GM23338 (cell line): ENCODE data around the gene SLC24A4. TPM values are rescaled to one million over a fixed set of nuclear protein-coding genes. Genes with fewer than 3 reads are reported as not detected.

Experiments used
- ATAC-seq: fragments of 200-7000 bp; cut with Tn5 transposase; 3 replicates; pipeline ENCODE4 v1.9.1; 2020
- DNase-seq: peaks from one replicate; pipeline ENCODE4 v3.0.0-alpha.2; 2015; ENCODE audit warnings: low spot score
- H2AFZ ChIP-seq: fragments of 200-600 bp; sonication (generic); 2 replicates; pipeline ENCODE4 v1.8.0; 2016; ENCODE audit warnings: antibody characterized with exemption, mild to moderate bottlenecking, moderate library complexity
- H3F3A ChIP-seq: fragments of 200-600 bp; sonication (generic); replicated peaks from 2 replicates; pipeline ENCODE4 v1.8.0; 2017; ENCODE audit warnings: antibody characterized with exemption, mixed run types, low read depth
- H3K27ac ChIP-seq: fragments of 200-600 bp; sonication (generic); 2 replicates; pipeline ENCODE4 v1.6.1; 2016; ENCODE audit warnings: low read depth
- H3K27me3 ChIP-seq: fragments of 200-600 bp; sonication (generic); 2 replicates; pipeline ENCODE4 v1.8.0; 2016; ENCODE audit warnings: mild to moderate bottlenecking, mixed run types, moderate library complexity; ENCODE audit not compliant: insufficient read depth
- H3K36me3 ChIP-seq: fragments of 200-600 bp; sonication (generic); 2 replicates; pipeline ENCODE4 v1.8.0; 2016; ENCODE audit warnings: mild to moderate bottlenecking; ENCODE audit not compliant: insufficient read depth
- H3K4me1 ChIP-seq: fragments of 200-600 bp; sonication (generic); 2 replicates; pipeline ENCODE4 v1.8.0; 2016; ENCODE audit warnings: mild to moderate bottlenecking, moderate library complexity; ENCODE audit not compliant: insufficient read depth
- H3K4me2 ChIP-seq: fragments of 200-600 bp; sonication (generic); 2 replicates; pipeline ENCODE4 v1.7.1; 2017; ENCODE audit warnings: mixed run types
- H3K4me3 ChIP-seq: fragments of 200-600 bp; sonication (generic); 2 replicates; pipeline ENCODE4 v1.6.1; 2016; ENCODE audit warnings: mixed run types
- H3K79me2 ChIP-seq: fragments of 200-600 bp; sonication (generic); replicated peaks from 2 replicates; pipeline ENCODE4 v1.8.0; 2017; ENCODE audit warnings: mild to moderate bottlenecking; ENCODE audit not compliant: insufficient read depth
- H3K9me2 ChIP-seq: fragments of 200-600 bp; sonication (generic); 2 replicates; pipeline ENCODE4 v1.8.0; 2017; ENCODE audit not compliant: insufficient read depth
- H4K20me1 ChIP-seq: fragments of 200-600 bp; sonication (generic); replicated peaks from 2 replicates; pipeline ENCODE4 v1.8.0; 2017; ENCODE audit warnings: mild to moderate bottlenecking; ENCODE audit not compliant: insufficient read depth
- H3K27ac Mint-ChIP-seq: 2 replicates; pipeline ENCODE4 v1.8.0; 2020; ENCODE audit warnings: inconsistent platforms, mild to moderate bottlenecking, moderate library complexity, mixed read lengths
- H3K27me3 Mint-ChIP-seq: 3 replicates; pipeline ENCODE4 v1.8.0; 2022; ENCODE audit warnings: low read depth, mild to moderate bottlenecking, moderate library complexity, mixed read lengths, inconsistent platforms; ENCODE audit not compliant: insufficient read depth, poor library complexity
- H3K36me3 Mint-ChIP-seq: 3 replicates; pipeline ENCODE4 v1.8.0; 2021; ENCODE audit warnings: low read depth, mild to moderate bottlenecking, inconsistent platforms, moderate library complexity, mixed read lengths
- H3K4me1 Mint-ChIP-seq: 3 replicates; pipeline ENCODE4 v1.8.0; 2020; ENCODE audit warnings: mild to moderate bottlenecking, inconsistent platforms, mixed read lengths
- H3K4me3 Mint-ChIP-seq: 3 replicates; pipeline ENCODE4 v1.8.0; 2021; ENCODE audit warnings: moderate library complexity, mild to moderate bottlenecking, inconsistent platforms, mixed read lengths
- H3K9me3 Mint-ChIP-seq: 3 replicates; pipeline ENCODE4 v1.8.0; 2020; ENCODE audit warnings: moderate library complexity, mild to moderate bottlenecking, inconsistent platforms, mixed read lengths
- CREB1 ChIP-seq: fragments of 250-450 bp; sonication (Bioruptor Pico); IDR thresholded peaks from 2 replicates; pipeline ENCODE4 v1.5.0; 2020; ENCODE audit warnings: low read depth, mild to moderate bottlenecking, moderate library complexity
- EZH2 ChIP-seq: fragments of 200-600 bp; sonication (generic); IDR thresholded peaks from one replicate; pipeline ENCODE4 v1.8.0; 2017; ENCODE audit warnings: antibody characterized with exemption, mild to moderate bottlenecking, low read depth; ENCODE audit not compliant: unreplicated experiment
- EZH2phosphoT487 ChIP-seq: fragments of 200-600 bp; sonication (generic); IDR thresholded peaks from one replicate; pipeline ENCODE4 v1.8.1; 2018; ENCODE audit warnings: antibody characterized with exemption; ENCODE audit not compliant: unreplicated experiment
- JUNB ChIP-seq: IDR thresholded peaks from one replicate; pipeline ENCODE4 v1.6.1; 2016; ENCODE audit warnings: antibody characterized with exemption; ENCODE audit not compliant: unreplicated experiment
- POLR2AphosphoS5 ChIP-seq: IDR thresholded peaks from 2 replicates; pipeline ENCODE4 v1.6.1; 2016; ENCODE audit warnings: antibody characterized with exemption, low read depth
- REST ChIP-seq: IDR thresholded peaks from one replicate; pipeline ENCODE4 v1.6.1; 2018; ENCODE audit warnings: antibody characterized with exemption; ENCODE audit not compliant: unreplicated experiment
- STAT1 ChIP-seq: IDR thresholded peaks from one replicate; pipeline ENCODE4 v1.6.1; 2016; ENCODE audit warnings: antibody characterized with exemption; ENCODE audit not compliant: unreplicated experiment
- ZNF114 ChIP-seq: fragments of 250-450 bp; sonication (Bioruptor Pico); IDR thresholded peaks from 2 replicates; pipeline ENCODE4 v1.5.0; 2020; ENCODE audit warnings: mild to moderate bottlenecking, moderate library complexity
- ZNF331 ChIP-seq: fragments of 250-450 bp; sonication (Bioruptor Pico); IDR thresholded peaks from 2 replicates; pipeline ENCODE4 v1.5.0; 2020; ENCODE audit warnings: low read depth, mild to moderate bottlenecking, moderate library complexity
- ZNF462 ChIP-seq: fragments of 250-450 bp; sonication (Bioruptor Pico); IDR thresholded peaks from 2 replicates; pipeline ENCODE4 v1.5.0; 2020; ENCODE audit warnings: mild to moderate bottlenecking, moderate library complexity
- polyA plus RNA-seq: library from polyadenylated mRNA; unstranded; fragments of >200 nt; fragmentation: Nextera tagmentation; extraction: Ambion mirVana; gene quantifications from 2 replicates; pipeline ENCODE4 v1.2.1, GENCODE V29; 2016
- total RNA-seq: library from RNA; depleted of rRNA; stranded (reverse); fragments of >200 nt; shearing (Covaris generic); gene quantifications from 2 replicates; pipeline ENCODE4 v1.2.3, GENCODE V29; 2014

Gene SLC24A4
- total and polyA plus RNA-seq, 2 experiments from 2014 or later = 0.06 to 0.38 TPM

- TF ChIP-seq ZNF462 (CRISPR knock-in tag) (no peak), STAT1 (no peak)
Observed at GRCh38 chr14:92436115-92436776, 113.3 kb downstream of the SLC24A4 start (continued).

- Mint-ChIP-seq H3K36me3 (no peaks in the 10 kb centered on the region), H3K27me3 (peaks cover 8% of the 10 kb centered on the region), H3K4me1 (no peaks in the 10 kb centered on the region), H3K9me3 (peaks cover 6% of the 10 kb centered on the region; the same call in 2 of the 3 replicates), H3K27ac (no peak overlapping the region), H3K4me3 (no peak overlapping the region)
- H3K36me3 ChIP-seq = no peaks in the 10 kb centered on the region
- H3K4me2 ChIP-seq = no peak overlapping the region
- no peak overlapping the region for H3K4me3 ChIP-seq
- no peak overlapping the region for H3K27ac ChIP-seq
- H3F3A ChIP-seq = no peaks in the 10 kb centered on the region
- no peak overlapping the region for H2AFZ ChIP-seq
- H3K9me2 ChIP-seq = no peaks in the 10 kb centered on the region
- no peaks in the 10 kb centered on the region for H4K20me1 ChIP-seq
- H3K27me3 ChIP-seq = no peaks in the 10 kb centered on the region
- no peak for ATAC-seq
- no peak for DNase-seq
- H3K4me1 ChIP-seq = no peaks in the 10 kb centered on the region
- H3K79me2 ChIP-seq = no peaks in the 10 kb centered on the region
- TF ChIP-seq ZNF114 = no peak
- TF ChIP-seq POLR2AphosphoS5 = no peak
- TF ChIP-seq CREB1 = no peak
- no peak for TF ChIP-seq REST
- TF ChIP-seq EZH2 = no peak
- no peak for TF ChIP-seq STAT1
- TF ChIP-seq JUNB = no peak
- no peak for TF ChIP-seq EZH2phosphoT487
- no peak for TF ChIP-seq ZNF331 (CRISPR knock-in tag)
Observed at GRCh38 chr14:92437309-92437708, 114.3 kb downstream of the SLC24A4 start.
